MM.1S (cell line): ENCODE measurements around the gene LMO1.

Source experiments
- DNase-seq: peaks from one replicate; pipeline ENCODE4 v3.0.0-alpha.2; 2015
- H2AFZ ChIP-seq: fragments of 300-600 bp; sonication (generic); 2 replicates; pipeline ENCODE4 v1.6.0; 2016; ENCODE audit warnings: antibody characterized with exemption, low read length
- H3F3A ChIP-seq: fragments of 300-600 bp; sonication (generic); 2 replicates; pipeline ENCODE4 v1.6.1; 2016; ENCODE audit warnings: mild to moderate bottlenecking, antibody characterized with exemption, low read length, moderate library complexity, mixed read lengths; ENCODE audit not compliant: insufficient read depth
- H3K27ac ChIP-seq: fragments of 300-600 bp; sonication (generic); 2 replicates; pipeline ENCODE4 v1.5.1; 2016; ENCODE audit warnings: mild to moderate bottlenecking, low read length
- H3K27me3 ChIP-seq: fragments of 300-600 bp; sonication (generic); replicated peaks from 2 replicates; pipeline ENCODE4 v1.6.0; 2016; ENCODE audit warnings: low read length; ENCODE audit not compliant: insufficient read depth
- H3K36me3 ChIP-seq: fragments of 300-600 bp; sonication (generic); replicated peaks from 2 replicates; pipeline ENCODE4 v1.6.1; 2016; ENCODE audit warnings: mild to moderate bottlenecking, low read length, mixed read lengths; ENCODE audit not compliant: insufficient read depth
- H3K4me1 ChIP-seq: fragments of 300-600 bp; sonication (generic); 2 replicates; pipeline ENCODE4 v1.6.1; 2016; ENCODE audit warnings: low read length, mixed read lengths
- H3K4me2 ChIP-seq: fragments of 300-600 bp; sonication (generic); 2 replicates; pipeline ENCODE4 v1.6.0; 2016; ENCODE audit warnings: low read depth, low read length
- H3K4me3 ChIP-seq: fragments of 300-600 bp; sonication (generic); 2 replicates; pipeline ENCODE4 v1.5.1; 2016; ENCODE audit warnings: low read length, mixed read lengths
- H3K79me2 ChIP-seq: fragments of 300-600 bp; sonication (generic); 2 replicates; pipeline ENCODE4 v1.6.1; 2016; ENCODE audit warnings: mixed run types, low read length, mixed read lengths
- H3K9ac ChIP-seq: fragments of 300-600 bp; sonication (generic); 2 replicates; pipeline ENCODE4 v1.6.1; 2016; ENCODE audit warnings: low read length, mixed read lengths
- H3K9me2 ChIP-seq: fragments of 300-600 bp; sonication (generic); replicated peaks from 2 replicates; pipeline ENCODE4 v1.6.1; 2016; ENCODE audit warnings: mild to moderate bottlenecking, low read length, mixed read lengths; ENCODE audit not compliant: insufficient read depth
- H3K9me3 ChIP-seq: fragments of 300-600 bp; sonication (generic); replicated peaks from 2 replicates; pipeline ENCODE4 v1.6.1; 2016; ENCODE audit warnings: mild to moderate bottlenecking, low read length, mixed read lengths; ENCODE audit not compliant: insufficient read depth
- H4K20me1 ChIP-seq: fragments of 300-600 bp; sonication (generic); 2 replicates; pipeline ENCODE4 v1.6.1; 2016; ENCODE audit warnings: mild to moderate bottlenecking, low read length, moderate library complexity, mixed read lengths; ENCODE audit not compliant: insufficient read depth
- EZH2 ChIP-seq: fragments of 300-600 bp; sonication (generic); optimal IDR thresholded peaks from 2 replicates; pipeline ENCODE3; 2017; ENCODE audit warnings: low read depth, mild to moderate bottlenecking, antibody characterized with exemption, low read length, mixed read lengths
- EZH2phosphoT487 ChIP-seq: fragments of 300-600 bp; sonication (generic); IDR thresholded peaks from 2 replicates; pipeline ENCODE4 v1.6.1; 2018; ENCODE audit warnings: antibody characterized with exemption, low read length
- TF ChIP-seq, protein P1 (sequence below): fragments of 300-600 bp; sonication (generic); IDR thresholded peaks from 2 replicates; pipeline ENCODE4 v1.5.1; 2016; ENCODE audit warnings: antibody characterized with exemption, low read length, mixed read lengths

LMO1 gene

DNA sequence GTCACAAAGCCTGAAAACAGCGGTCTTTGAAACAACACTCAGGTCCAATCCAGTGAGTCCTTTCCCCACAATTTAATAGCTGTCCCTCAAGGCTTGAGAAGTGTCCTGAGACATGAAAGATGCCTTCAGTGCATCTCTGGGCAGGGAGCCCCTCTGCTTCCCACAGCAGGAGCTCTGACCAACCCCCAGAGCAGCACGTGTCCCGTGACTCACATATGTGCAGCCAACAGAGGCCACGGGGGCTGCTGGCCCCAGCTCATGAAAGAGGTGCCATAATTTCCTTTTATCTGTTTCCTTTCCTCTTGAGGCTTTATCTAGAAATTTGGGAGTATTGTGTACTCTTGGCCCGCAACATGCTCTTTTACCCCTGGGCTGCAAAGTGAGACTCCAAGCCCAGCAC is 33.2 kb upstream of the LMO1 start:
- Histone ChIP-seq H2AFZ (no peak overlapping the region), H3K27me3 (no peaks in the 10 kb centered on the region), H3K4me1 (no peaks in the 10 kb centered on the region), H3K4me2 (no peak overlapping the region), H3K9ac (no peak overlapping the region), H3K9me2 (no peaks in the 10 kb centered on the region), H3K79me2 (no peaks in the 10 kb centered on the region), H3K9me3 (no peaks in the 10 kb centered on the region), H3F3A (no peaks in the 10 kb centered on the region), H4K20me1 (no peaks in the 10 kb centered on the region), H3K27ac (no peak overlapping the region), H3K4me3 (no peak overlapping the region), H3K36me3 (no peaks in the 10 kb centered on the region)
- TF ChIP-seq EZH2phosphoT487: no peak
- TF ChIP-seq EZH2: no peak
- TF ChIP-seq, protein P1, sequence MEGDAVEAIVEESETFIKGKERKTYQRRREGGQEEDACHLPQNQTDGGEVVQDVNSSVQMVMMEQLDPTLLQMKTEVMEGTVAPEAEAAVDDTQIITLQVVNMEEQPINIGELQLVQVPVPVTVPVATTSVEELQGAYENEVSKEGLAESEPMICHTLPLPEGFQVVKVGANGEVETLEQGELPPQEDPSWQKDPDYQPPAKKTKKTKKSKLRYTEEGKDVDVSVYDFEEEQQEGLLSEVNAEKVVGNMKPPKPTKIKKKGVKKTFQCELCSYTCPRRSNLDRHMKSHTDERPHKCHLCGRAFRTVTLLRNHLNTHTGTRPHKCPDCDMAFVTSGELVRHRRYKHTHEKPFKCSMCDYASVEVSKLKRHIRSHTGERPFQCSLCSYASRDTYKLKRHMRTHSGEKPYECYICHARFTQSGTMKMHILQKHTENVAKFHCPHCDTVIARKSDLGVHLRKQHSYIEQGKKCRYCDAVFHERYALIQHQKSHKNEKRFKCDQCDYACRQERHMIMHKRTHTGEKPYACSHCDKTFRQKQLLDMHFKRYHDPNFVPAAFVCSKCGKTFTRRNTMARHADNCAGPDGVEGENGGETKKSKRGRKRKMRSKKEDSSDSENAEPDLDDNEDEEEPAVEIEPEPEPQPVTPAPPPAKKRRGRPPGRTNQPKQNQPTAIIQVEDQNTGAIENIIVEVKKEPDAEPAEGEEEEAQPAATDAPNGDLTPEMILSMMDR: no peak
- no peak for DNase-seq

DNA sequence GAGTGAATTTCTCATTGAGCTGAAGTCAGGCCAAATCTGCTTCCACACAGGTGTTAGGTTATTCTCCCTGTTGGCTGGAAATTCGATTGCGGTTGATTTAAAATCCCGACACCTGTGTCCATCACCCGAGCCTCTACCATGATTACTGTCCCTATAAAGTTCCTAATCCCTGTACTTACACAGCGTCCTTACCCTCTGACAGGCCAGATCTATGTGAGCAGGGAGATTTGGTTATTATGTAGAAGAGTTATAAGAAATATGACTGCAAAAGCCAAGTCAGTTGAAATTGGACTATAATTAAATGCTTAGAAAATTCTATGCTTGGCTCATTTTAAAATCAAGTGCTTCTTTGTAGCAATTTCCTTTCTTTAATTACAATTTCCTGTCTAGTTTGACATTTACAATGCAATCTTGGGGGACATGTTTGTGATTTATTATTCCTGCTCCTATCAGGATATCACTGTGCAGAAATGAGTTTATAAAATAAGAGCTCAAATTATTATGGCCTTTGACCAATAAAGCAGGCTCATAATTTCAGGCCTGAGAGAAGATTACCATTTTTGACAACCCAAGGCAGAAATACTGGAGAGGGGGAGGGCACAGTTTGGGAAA is 32.5 kb upstream of the LMO1 start:
- no peaks in the 10 kb centered on the region for H4K20me1 ChIP-seq

DNA sequence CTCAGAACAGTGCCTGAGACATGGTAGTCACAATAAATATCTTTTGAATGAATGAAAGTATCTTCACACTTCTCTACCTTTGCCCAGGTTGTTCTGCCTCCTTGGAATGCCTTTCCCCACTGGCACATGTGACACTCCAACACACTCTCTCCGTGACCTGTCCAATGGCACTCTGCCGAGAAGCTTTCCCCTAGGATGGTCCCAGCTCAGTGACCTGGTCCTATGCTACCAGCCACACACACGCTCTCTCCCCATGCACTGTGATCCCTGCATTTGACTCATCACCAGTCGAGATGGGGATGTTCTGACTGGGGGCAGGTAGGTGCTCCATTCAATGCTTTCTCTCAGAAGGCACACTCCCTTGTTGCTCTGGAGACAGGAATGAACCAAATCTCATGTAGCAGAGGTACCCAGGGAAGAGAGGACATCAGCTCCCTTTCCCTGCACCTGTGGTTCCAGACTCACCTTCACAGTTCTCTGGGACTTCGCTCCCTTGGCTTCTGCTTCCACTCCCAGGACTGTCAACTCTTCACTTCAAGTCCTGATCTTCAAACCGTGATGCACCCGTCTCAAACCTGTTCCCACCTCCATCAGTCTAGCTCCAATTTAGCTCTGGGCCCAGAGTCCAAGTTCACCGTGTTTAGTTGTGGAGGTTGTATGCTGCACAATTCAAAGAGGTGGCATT is 30.7 kb upstream of the LMO1 start:
- Histone ChIP-seq H2AFZ (no peak overlapping the region), H3K4me2 (no peak overlapping the region), H3K4me1 (no peaks in the 10 kb centered on the region), H3K27ac (no peak overlapping the region), H3F3A (no peaks in the 10 kb centered on the region), H3K9me3 (no peaks in the 10 kb centered on the region), H3K9ac (no peak overlapping the region), H3K36me3 (no peaks in the 10 kb centered on the region), H3K4me3 (no peak overlapping the region), H4K20me1 (no peaks in the 10 kb centered on the region), H3K27me3 (no peaks in the 10 kb centered on the region), H3K79me2 (no peaks in the 10 kb centered on the region), H3K9me2 (no peaks in the 10 kb centered on the region)
- no peak for DNase-seq
- no peak for TF ChIP-seq EZH2phosphoT487
- no peak for TF ChIP-seq EZH2
- TF ChIP-seq, protein P1: no peak

More for the DNA sequence above, 32.5 kb upstream of the LMO1 start:
- H3K4me1 ChIP-seq: no peaks in the 10 kb centered on the region
- no peaks in the 10 kb centered on the region for H3K9me3 ChIP-seq
- H3K4me3 ChIP-seq: no peak overlapping the region
- H2AFZ ChIP-seq: no peak overlapping the region
- no peak overlapping the region for H3K27ac ChIP-seq
- TF ChIP-seq EZH2: no peak
- TF ChIP-seq, protein P1: no peak
- no peak for TF ChIP-seq EZH2phosphoT487
- H3K79me2 ChIP-seq: no peaks in the 10 kb centered on the region
- DNase-seq: no peak
- H3K4me2 ChIP-seq: no peak overlapping the region
- H3F3A ChIP-seq: no peaks in the 10 kb centered on the region
- no peaks in the 10 kb centered on the region for H3K9me2 ChIP-seq
- H3K9ac ChIP-seq: no peak overlapping the region
- no peaks in the 10 kb centered on the region for H3K36me3 ChIP-seq
- H3K27me3 ChIP-seq: no peaks in the 10 kb centered on the region
